T-helper 1 cell (primary cell): Measurements from ENCODE around the gene EHD1.
A peak's percentile ranks its signal among the peaks of the same experiment; 100 is the strongest.

ENCODE experiments used
- DNase-seq, 5 donors: peaks; one replicate each; pipeline ENCODE4 v3.0.0-alpha.2; 2012 to 2020

EHD1 gene

DNA sequence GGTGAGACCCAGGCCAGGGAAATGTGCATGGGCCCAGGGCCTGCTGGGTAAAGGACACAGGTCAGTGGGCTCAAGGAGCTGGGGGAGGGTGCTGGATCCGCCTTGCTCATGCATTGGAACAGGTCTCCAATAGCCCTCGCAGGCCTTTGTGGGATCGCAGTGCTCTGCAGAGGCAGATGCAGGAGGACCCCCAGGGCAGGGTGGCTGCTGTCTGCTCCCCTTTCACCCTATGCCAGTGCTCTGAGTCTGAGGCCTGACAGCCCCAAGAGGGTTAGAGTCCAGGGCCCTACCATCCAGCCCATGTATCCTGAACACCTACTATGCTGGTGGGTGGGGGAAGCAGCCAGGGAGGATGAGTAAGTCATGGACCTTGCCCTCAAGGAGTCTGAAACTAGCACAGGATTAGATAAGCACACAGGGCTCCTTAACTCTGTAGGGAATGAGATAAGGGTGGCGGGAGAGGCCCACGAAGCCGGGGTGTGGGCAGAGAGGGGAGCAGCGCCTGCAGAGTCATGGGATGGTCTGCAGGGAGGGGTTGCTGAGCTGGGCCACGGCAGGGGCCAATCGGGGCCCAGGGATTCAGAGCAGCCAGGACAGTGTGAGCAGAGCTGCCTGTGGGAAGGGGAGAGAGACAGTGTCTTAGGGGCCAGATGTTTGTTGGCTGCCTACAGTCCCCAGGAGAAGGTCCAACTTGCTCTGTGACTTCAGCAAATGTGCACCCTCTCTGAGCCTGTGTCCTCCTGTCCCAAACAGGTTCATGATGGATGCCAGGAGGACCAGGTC lies 10.5 kb upstream of the EHD1 start:
- no peak for DNase-seq

DNA sequence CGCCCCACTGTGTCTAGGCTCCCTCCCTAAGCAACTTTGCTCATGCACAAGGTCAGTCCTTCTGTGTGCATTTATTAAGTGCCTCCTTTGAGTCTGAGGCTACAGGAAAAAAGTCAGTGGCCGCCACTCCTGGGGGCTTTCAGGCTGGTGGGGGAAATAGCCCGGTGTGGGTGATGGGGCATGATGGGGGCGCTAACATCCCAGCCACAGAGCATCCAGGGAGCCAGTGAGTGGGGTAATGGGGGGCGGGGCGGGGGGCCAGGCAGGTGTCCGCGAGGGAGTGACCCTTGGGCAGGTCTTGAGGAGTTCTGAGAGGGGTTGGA lies 9.9 kb upstream of the EHD1 start:
- no peak for DNase-seq

DNA sequence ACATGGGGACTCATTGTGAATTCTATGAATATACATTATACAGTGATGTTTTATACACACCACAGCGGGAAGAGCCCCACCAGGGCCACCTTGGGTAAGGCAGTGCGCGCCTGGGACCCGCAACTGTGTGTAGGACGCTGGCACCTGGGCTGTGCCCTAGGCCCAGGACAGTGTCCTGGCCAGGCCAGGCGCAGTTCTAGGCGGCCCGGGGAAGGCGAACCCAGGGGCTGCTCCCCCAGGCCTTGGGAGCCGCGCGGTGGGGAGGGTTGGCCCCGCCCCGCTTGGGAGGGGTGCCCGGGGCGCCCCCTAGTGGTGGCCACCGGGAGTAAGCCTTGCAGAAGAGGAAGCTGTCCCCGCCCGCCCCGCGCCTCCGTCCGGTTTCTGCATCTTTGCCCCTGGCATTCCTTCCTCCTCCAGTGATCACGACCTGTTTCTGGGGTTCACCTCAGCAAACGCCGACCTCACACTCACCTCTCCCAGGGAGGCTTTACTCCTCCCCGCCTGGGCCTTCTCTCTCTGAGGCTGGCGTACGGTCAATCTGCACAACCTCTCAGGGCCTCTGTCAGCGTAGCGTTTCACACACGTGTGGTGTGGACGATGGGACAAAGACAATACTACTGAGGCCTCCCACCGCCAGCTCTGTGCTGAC lies 9.5 kb upstream of the EHD1 start:
- peak; percentile 70 to 82 (median 80) for DNase-seq

DNA sequence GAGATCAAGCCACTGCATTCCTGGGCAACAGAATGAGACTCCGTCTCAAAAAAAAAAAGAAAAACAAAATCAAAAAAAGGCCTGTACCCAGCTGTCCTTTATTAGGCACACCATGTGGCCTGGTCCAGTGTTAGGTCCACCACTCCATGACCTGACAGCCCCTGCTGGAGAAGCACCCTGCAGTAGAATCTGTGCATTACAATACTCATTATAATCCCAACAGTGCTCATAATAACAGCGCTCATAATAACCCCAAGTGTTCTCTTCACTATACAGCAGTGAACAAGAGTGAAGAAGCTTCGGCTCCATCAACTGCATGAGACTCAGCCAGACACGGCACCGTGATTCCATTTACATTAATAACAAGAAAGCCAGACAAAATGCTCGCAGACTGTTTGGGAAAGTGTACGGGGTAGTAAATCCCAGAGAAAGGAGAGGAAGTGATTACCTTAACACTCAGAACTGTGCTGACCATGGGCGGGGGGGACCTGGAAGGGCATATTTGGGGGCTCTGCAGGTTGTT lies 8.9 kb upstream of the EHD1 start:
- no peak for DNase-seq

DNA sequence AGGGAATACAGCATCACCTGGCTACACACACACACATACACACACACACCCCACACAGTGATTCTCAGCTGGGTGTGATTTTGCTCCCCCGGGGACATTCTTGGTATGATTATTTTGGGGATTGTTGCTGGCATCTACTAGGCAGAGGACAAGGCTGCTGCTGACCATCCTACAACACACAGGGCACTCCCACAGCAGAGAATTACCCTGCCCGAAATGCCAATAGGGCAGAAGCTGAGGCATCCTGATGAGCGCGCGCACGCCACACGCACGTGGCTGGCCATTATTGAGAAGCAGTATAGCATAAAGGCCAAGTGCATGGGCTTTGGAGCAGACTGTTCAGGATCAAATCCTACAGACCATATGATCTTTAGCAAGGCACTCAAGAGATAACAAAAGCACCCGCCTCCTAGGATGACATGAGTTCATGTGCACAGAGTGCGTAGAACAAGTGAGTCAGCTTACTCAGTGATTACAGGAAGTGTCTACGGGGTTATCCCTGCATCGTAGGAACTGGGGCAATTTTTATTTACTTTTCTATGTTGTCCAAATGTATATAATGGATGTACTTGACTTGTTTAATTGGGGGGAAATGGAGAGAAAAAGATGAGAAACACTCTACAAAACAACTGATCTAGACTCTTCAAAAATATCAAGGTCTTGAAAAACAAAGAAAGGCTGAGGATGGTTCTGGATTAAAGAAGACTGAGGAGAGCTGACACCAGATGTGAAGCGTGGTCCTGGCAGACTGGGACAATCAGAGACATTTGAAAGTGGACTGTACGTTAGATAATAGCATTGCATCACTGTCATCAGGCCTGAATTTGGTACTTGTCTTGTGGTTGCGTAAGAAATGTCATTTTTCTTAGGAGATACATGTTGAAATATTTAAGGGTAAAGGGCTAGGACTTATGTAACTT lies 7.2 kb upstream of the EHD1 start:
- DNase-seq, result peak in 1 of 5 donors; percentile 73

DNA sequence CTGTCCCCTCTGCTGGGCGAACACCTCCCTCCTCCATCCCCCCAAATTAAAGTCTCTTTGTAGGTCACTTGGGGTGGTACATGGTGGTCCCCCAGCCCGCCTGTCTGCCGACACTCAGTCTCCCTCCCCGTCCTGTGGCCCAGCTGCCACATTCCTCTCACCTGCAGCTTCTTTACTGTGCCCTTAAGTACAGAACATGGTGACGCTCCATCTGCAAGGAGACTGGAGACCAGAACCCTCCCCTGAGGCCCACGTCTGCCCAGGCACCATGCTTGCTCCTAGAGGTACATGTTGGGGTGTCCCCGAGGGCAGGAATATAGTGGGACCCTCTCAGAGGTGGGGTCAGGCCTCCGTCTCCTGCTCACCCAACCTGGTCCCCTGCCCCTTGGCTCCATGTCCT lies 5.6 kb upstream of the EHD1 start:
- no peak for DNase-seq

DNA sequence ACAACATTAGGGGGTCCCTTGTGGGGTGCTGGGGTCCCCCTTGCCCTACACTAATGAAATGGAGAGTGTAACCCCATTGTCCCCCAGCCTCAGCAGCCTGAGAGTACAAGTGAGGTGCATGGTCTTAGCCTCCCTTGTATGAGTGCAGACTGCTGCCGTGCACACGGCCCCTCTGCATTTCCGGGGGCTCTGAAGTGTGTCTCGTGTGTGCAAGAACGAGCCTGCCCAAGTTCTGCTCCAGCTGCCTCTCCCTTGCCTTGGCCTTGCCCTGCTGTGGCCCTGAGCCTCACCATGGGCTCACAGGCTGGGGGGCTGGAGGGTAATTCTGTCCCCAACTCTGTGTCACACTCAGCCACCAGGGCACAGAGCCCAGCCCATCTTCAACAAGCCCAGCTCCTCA lies 5.2 kb upstream of the EHD1 start:
- DNase-seq, result no peak

DNA sequence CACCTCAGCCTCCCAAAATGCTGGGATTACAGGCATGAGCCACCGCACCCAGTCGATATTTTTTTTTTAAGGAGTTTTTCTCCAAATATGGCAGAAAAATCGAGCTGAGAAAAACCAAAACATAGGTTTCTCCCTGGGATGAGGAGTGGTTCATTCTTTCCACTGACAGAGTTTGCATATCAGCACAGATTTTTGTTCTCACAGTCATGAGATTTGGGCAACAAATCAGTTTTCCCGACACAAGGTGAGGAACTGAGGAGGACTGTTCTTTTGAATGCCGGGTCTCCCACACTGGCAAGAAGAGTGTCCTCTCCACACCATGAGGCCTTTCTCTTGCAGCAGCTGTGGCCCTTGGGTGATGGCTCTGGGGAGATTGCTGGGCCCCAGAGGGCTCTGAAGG lies 3.8 kb upstream of the EHD1 start:
- no peak for DNase-seq

DNA sequence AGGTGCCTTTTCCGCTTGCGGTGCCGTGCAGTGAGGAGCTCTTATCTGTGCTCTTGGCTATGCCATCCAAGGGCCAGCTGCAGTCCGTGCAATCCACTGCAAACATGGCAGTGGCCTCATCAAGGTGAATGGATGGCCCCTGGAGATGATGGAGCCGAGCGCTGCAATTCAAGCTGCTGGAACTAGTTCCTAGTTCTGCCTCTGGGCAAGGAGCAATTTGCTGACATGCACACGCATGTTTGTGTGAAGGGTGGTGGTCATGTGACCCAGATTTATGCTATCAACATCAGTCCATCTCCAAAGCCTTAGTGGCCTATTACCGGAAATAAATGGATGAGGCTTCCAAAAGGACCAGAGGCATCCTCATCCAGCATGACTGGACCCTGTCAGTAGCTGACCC lies 3.1 kb upstream of the EHD1 start:
- no peak for DNase-seq

DNA sequence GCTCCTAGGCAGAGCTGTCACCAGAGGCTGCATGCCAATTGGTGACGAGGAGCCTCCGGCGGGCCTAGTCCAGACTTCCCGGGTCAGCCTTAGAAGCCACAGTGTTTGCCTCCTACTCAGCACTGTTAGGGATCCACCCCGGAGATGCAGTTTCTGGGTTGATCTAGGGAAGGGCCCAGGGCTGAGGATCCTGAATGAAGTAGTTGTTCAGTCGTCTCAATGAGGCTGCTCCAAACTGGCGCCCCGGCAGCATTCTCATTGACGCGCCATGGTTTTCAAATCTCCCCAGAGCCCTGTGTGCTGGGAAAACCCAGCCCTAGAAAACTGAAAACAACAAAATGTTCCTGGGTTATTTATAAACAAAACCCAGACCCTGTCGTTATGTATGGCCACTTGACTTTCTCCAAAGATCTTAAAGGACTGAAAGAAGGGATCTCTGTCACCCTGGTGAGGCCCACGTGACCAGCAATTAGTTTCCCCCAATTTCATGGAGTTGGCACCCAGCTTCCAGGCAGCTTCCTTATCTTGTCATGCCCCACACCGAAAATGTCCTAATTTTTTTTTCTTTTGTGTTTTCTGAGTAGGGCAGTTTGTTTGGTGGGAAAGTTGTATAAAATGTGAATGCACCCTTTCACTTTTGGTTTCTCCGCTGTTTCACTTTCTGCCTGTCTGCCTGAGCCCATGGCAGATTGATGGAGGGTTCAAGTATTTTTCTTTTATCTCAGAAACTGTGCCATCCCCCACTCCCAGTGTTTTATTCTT lies 2.0 kb upstream of the EHD1 start:
- peak in 1 of 5 donors; percentile 57 for DNase-seq

DNA sequence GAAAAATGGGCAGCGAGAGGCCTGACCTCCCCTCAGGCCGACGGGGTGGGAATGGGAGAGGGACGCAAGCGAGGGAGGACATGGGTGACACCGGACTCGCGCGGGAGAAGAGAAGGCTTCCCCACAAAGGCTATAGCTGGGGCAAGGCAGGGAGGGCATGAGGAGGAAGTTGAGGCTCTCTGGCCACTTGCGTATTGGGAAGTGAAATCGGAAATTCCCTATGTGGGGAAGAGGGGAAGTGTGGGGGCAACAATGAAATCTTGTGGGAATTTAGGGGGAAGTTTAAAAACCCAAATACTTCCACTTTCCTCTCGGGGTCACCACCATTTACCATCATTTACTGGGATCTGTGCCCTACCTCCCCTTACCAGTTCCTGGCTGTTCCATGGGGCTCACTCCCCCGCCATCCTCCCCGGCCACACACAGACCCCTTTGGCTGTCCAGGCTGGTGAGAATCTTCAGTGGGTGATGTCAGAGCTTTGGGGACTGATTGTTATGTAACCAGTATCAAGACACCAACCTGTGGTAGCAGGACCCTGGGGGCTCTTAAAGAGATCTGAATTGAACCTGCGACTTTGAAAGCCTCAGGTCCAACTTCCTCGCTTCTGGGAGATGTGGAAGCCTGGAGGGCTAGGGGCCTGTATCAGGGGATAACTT lies 951 bp upstream of the EHD1 start:
- no peak for DNase-seq

DNA sequence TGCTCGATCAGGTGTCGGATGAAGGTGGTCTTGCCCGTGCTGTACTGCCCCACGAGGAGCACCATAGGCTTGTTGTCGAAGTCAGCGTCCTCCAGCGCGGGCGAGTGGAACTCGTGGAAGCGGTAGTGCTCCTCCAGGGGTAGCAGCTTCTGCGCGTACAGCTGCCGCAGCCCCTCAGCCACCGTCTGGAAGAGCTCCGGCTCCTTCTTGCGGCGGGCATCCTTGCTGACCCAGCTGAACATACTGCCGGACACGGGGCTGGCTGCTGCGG lies 263 bp downstream of the EHD1 start:
- DNase-seq, result no peak

DNA sequence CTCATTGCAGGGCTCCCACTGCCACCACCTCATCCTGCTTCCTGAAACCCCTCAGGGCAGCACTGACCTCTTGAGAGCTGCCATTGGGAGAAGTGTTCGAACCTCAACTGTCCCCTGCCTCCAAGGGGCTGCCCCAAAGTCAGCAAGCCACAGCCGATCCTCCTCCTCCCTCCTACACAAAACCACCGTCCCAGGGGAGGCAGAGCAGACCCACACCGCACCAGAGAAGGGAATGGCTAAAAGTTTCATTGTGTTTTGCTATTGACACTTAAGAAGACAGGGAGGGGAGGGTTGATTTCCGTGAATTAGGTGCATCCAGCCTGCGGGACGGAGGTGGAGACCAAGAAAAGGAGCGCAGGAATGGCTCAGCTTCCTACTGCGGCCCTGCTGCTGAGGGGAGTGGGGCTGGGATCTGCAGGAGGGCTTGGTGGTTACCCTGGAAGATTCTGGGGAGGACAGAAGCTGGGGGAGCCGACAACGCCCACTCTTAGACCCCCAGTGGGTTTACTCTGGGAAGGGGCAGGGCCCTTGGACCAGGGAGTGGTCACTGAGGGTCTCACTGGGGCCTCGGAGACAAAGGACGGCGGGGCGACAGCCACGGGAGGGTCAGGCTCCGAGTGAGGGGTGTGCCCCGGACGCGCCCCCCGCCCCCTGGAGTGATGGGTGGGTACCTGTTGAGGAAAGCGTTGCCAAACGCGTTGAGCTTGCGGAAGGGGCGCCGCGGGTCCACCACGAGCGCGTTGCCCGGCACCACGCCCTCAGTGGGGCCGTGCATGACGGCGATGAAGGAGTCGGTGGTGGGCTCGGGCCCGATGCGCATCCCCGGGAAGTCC lies 815 bp downstream of the EHD1 start:
- DNase-seq, result no peak

DNA sequence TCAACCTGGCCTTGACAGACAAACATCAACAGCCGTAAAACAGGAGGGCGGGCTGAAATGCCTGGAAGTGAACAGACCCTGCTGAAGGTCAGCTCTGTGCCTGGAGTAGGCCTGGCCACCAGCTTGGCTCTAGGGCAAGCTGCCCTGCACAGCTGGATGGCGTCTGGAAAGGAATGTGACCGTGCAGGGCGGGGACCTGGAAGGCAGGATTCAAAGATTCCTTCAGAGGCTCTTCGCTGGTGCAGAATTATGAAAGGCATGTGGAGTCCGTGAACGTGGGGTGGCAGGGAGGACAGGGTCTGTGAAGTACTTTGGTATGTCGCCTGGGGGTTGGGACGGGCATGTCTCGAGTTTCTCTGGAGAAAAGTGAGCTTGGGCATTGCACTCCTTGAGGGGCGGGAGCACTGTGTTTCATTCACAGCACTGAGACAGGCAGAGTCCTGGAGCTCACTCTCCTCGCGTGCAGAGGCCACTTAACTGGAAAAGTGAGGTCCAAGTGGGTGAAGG lies 1.5 kb downstream of the EHD1 start:
- no peak for DNase-seq

DNA sequence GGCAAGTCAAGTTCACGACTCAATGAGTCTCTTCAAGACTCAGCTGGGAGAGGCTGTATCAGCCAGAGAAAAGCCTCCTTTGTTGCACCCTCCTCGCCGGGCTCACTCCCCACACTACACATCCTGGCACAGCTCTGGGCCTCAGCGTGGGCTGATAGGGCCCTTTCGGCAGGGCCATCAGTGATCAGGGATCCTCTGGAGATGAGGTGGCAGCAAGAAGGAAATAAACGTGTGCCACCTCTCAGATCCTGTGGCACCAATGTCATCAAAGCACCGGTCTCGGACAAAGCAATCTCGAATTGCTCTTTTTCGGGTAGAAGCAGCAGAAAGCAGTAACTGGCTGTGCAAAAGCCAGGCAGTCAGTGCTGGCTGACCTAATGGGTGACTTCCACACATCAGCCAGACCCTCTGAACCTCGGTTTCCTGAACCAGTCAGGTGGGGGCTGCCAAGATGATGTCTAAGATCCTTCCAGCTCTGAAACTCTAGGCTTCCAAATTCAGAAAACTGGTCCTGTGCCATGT lies 2.1 kb downstream of the EHD1 start:
- DNase-seq, result peak in 1 of 5 donors; percentile 61

DNA sequence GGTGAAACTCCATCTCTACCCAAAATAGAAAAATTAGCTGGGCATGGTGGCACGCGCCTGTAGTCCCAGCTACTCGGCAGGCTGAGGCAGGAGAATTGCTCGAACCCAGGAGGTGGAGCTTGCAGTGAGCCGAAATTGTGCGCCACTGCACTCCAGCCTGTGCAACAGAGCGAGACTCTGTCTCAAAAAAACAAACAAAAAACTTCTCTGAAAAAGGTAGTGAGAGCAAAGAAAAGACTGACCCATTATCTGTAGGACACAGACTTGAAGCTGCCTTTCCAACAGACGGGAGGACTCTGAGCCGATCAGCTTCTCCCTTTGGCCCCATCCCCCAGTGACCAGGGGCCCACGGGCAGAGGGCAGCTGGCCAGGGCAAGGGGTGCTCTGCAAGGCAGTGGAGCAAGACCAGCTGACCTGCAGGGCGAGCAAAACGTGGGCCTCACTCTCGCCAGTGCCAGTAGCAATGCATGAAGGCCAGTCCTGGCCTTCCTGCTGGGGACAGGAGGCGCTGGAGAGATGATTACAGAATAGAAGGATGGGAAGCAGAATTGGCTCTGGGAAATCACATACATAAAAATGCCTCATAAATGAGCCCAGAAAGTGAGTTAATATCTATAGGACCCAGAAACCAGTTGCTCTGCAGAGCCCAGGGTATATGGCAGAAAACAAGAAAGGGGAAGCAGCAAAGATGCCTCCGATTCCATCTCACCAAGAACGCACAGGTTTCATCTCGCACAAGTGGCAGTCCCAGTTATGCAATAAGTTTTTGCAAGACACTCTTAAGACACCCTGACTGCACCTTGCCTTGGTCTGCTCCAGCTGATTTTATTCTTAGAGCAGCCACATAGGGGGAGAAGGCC lies 2.8 kb downstream of the EHD1 start:
- DNase-seq, result no peak

DNA sequence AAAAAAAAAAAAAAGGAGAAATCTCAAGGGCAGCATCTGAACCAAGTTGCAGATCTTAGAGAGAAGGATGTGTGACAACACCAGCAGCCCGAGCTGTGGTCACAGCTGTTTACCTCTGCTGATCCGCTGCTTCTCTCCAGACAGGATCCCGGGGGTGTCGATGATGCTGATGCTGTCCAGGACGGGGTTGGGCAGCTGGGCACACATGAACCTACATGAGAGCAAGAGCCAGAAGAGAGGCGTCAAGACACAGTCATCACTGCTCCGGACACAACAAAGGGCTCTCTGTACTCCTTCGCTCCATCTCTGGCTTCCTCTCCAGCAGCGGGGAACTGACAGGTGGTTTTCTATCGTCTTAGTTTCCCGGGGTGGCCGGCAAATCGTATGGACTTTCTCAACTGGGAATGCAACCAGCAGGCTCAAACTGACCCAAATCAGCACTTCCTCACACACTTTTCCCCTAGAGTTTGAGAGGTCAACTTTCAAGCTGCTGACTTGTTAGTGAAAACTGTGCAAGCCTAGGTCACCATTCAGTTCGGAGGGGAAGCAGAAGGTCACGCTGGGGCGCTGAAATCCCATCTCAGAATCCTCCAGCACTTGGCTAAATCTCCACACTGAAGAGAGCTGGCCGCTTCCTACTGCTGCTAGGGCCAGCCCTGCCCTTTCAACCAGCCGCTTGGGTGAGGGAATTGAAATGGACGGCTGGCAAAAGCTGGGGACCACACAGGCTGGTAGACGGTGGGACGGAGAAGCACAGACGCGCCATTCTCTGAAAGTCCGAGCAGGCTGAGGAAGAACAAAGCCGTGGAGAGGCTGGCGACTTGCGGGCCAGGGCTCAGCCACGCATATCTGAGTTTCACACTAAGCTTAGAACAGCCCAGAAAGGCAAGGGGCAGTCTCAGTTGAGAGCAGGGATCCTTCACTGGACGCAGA lies 3.8 kb downstream of the EHD1 start:
- DNase-seq, result peak in 2 of 5 donors; percentile 43 to 48

DNA sequence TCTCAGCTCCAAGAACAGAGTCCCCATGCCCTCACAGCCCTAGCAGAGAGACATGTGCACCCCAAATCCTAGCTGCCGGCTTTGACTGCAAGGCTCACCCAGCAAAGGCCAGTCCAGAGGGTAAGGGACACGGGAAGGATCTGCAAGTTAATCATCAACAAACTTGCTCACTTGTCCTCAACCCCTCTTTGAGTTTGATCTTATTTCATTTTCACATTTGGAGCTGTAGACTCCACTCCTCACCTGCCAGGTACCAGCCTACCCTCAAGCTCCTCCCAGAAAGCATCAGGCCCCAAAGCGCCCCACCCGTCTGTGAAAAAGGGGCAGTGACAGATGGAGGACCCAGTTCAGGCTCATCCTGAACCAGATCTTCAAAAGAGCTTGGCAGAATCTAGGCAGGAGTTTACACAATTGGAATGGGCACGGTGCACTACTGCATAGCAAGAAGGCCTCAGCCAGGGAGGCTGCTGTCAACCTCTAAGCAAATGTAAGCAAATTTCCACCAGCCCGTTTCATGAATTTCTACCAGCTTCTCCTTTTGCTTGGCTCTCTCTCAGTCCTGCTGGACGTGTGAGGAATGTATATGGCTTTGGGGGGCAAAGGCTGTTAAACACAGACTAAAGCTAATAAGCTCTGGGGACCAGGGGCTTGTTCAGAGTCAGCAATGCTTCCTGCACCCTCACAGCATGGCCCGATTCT lies 5.5 kb downstream of the EHD1 start:
- no peak for DNase-seq
